ENCODE results near the gene SRGAP1. TPM values are rescaled to one million over a fixed set of nuclear protein-coding genes. Genes with fewer than 3 reads are reported as not detected.
"Not testable (repeated sequence)": the region's sequence is repeated elsewhere in the genome, so short reads cannot be mapped to it uniquely, and the experiment has no call there.

Gene SRGAP1
- total RNA-seq, 1 donor from 2014 or later: 5.8 TPM

GRCh38 chr12:64088431-64089349, 244.2 kb downstream of the SRGAP1 start:
- ATAC-seq: peak; percentile 94

GRCh38 chr12:64090047-64090446, 245.5 kb downstream of the SRGAP1 start:
- ATAC-seq: no peak

GRCh38 chr12:64091186-64091585, 246.7 kb downstream of the SRGAP1 start:
- no peak for ATAC-seq

GRCh38 chr12:64092507-64093196, 248.2 kb downstream of the SRGAP1 start:
- no peak for ATAC-seq

- no peak for ATAC-seq
Observed at GRCh38 chr12:64093689-64094088, 249.2 kb downstream of the SRGAP1 start.

GRCh38 chr12:64097366-64098105, 253.0 kb downstream of the SRGAP1 start:
- no peak for ATAC-seq

- ATAC-seq: no peak
Observed at GRCh38 chr12:64098709-64099354, 254.3 kb downstream of the SRGAP1 start.

GRCh38 chr12:64099397-64099796, 254.9 kb downstream of the SRGAP1 start:
- ATAC-seq: no peak

GRCh38 chr12:64102339-64102738, 257.8 kb downstream of the SRGAP1 start:
- no peak for ATAC-seq

GRCh38 chr12:64103825-64104740, 259.6 kb downstream of the SRGAP1 start:
- peak; percentile 81 for ATAC-seq

GRCh38 chr12:64105026-64105425, 260.5 kb downstream of the SRGAP1 start:
- no peak for ATAC-seq

- ATAC-seq: no peak
Observed at GRCh38 chr12:64107776-64108175, 263.3 kb downstream of the SRGAP1 start.

GRCh38 chr12:64109706-64110105, 265.2 kb downstream of the SRGAP1 start:
- ATAC-seq: no peak

- no peak for ATAC-seq
Observed at GRCh38 chr12:64110864-64111263, 266.4 kb downstream of the SRGAP1 start.

- no peak for ATAC-seq
Observed at GRCh38 chr12:64116969-64117368, 272.5 kb downstream of the SRGAP1 start.

GRCh38 chr12:64120568-64120967, 276.1 kb downstream of the SRGAP1 start:
- no peak for ATAC-seq

GRCh38 chr12:64121086-64121485, 276.6 kb downstream of the SRGAP1 start:
- not testable (repeated sequence) for ATAC-seq

GRCh38 chr12:64122154-64122553, 277.7 kb downstream of the SRGAP1 start:
- ATAC-seq: no peak

GRCh38 chr12:64122995-64123394, 278.5 kb downstream of the SRGAP1 start:
- ATAC-seq: no peak

- ATAC-seq: no peak
Observed at GRCh38 chr12:64123448-64123847, 278.9 kb downstream of the SRGAP1 start.

- ATAC-seq: no peak
Observed at GRCh38 chr12:64124511-64125197, 280.2 kb downstream of the SRGAP1 start.
